GM18519 (cell line): Measurements from ENCODE around the gene SLC22A6.

Experiments
- ATAC-seq: cut with Tn5 transposase; IDR thresholded peaks from one replicate; pipeline ENCODE4 v1.9.1; 2021; ENCODE audit warnings: mild to moderate bottlenecking, moderate library complexity; ENCODE audit not compliant: unreplicated experiment, low FRiP score

SLC22A6 gene, protein sequence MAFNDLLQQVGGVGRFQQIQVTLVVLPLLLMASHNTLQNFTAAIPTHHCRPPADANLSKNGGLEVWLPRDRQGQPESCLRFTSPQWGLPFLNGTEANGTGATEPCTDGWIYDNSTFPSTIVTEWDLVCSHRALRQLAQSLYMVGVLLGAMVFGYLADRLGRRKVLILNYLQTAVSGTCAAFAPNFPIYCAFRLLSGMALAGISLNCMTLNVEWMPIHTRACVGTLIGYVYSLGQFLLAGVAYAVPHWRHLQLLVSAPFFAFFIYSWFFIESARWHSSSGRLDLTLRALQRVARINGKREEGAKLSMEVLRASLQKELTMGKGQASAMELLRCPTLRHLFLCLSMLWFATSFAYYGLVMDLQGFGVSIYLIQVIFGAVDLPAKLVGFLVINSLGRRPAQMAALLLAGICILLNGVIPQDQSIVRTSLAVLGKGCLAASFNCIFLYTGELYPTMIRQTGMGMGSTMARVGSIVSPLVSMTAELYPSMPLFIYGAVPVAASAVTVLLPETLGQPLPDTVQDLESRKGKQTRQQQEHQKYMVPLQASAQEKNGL

DNA sequence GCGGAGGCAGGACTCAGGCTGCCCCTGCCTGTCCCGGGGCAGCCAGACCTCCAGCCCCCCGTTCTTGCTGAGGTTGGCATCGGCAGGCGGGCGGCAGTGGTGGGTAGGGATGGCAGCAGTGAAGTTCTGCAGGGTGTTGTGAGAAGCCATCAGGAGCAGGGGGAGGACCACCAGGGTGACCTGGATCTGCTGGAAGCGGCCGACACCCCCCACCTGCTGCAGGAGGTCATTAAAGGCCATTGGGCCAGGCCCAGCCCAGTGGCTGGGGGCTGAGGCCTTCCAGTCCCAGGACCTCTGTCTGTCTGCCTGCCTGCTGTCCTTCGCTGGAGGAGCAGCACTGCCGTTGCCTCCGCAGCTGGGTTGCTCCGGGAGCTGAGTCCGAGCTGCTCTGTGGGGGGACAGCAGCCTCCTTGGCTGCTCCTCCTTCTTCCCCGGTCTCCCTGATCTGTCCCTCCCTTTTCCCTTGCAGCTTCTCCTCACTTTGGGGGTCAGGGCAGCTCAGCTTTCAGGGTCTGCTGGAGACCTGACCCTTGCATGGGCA is at the start of gene SLC22A6:
Gene SLC22A6, minus strand, starts transcription at position 517 of the 541 bp plus-strand sequence. Its CDS starts 277 bp downstream, at position 240.
- ATAC-seq: no peak

DNA sequence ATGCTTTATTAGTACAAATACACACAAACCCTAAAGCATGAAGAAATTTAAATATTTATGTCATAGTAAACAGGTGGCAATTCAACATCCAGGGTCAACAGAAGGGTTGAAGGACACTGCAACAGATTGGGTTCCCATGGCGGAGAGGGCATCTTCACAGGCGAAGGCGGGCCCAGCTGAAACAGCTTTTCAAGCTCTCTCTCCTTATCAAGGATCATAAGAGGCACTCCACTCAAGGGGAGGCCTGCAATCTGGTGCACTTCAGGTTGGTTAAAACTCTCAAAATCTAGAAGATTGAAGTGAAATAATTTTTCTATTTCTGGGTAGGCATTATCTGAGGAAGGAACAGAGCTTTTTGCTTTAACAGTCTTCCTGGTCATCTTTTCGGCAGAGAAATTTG is 47.7 kb upstream of the SLC22A6 start:
- ATAC-seq: no peak

DNA sequence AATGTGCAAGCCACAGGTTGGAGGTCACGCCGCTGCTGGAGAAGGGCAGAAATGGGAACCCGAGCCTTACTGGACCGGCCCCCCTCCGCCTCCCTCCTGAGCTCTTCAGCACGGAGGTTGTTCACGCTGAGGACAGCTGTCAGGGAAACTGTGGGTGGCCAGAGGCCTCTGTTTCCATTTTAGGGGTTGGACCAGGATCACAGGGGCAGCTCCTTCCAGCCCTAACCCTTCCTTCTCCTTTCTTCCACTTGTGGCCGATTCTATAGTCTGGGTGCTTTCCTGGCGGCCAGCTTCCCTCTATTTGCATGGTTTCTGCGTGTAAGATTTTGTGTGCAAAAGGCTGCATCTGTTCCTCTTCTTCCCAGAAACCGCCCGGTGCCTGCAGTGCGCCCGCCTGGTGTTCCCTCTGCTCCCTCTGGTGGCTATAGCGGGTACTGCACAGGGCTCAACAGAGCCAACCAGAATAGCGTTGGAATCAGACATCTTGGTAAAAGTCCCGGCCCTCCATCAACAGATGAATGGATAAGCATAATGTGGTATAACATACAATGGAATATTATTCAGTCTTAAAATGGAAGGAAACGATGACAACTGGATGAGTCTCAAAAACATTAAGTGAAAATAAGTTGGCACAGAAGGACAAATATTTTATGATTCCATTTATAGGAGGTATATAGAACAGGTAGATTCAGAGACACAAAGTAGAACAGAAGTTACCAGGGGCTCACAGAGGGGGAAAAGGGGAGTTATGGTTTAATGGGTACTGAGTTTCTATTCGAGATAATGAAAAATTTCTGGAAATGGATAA is 39.3 kb upstream of the SLC22A6 start:
- ATAC-seq: no peak

DNA sequence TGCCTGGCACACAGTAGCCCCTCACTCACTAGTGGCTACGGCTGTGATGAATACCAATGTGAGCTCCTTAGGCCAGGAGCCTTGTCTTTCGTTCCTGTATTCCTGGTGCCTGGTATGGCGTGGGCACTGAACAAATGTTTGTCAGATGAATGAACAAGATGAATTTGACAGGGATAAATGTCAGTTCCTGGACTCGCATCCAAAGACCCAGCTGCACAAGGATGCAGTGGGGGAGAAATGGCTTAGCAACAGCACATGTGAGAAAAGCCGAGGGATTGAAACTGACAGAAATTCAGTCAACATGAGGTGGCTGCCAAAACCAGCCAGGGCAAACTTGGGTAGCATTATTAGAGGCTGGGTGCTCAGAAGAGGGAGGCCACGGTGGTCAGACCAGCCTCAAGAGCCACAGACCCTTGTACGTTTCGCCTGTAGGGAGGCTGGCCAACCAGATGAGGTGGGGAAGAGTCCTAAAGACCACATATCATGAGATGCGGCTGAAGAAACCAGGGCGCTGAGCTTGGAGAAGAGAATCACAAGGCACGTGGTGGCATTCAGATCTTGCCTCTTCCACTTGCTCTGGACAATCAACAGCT is 38.6 kb upstream of the SLC22A6 start:
- no peak for ATAC-seq

DNA sequence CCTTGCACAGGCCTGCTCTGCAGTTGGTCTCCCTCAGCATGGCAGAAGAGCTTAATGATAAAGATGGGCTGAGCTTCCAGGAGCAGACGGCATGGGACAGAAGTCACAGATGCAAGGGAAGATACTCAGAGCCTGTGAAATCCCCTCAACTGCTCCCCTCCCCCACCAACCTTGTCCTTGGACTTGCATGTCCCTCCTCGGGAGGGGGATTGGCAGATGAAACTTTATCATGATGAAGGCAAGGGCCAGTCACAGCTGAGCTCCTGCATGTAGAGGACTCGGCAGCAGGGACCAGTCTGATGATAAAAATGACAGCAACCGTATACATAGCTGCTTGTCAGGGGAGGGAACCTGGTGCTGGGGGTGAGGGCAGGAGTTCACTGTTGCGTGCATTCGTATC is 37.7 kb upstream of the SLC22A6 start:
- no peak for ATAC-seq

DNA sequence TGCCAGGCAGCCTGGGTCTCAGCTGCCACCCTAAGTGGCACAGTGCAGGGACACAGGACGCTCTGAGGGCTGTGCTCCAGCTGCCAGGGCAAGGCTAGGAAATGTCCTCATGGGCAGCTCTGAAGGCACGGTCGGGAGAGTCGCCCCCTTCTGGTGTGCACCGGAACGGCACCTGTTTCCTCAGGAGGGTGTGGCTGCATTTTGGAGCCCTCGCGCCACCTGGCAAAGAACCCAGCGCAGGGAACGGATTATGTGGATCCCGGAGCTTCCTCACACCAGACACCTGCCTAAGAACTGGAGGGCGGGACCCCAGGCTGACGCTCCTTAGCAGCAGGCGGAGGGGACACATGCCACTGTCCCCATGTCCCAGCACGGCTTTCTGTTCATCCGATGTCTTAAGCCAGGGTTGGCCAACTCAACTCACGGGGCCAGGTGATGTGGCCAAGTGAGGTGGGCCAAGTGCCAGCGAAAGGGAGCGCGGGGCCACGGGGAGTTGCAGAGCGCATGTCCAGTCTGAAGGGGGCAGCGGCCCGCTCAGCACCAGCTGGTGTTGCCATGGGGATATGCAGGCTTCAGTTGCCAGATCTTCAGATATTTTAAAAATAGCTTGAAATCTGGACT is 36.0 kb upstream of the SLC22A6 start:
- ATAC-seq: no peak

DNA sequence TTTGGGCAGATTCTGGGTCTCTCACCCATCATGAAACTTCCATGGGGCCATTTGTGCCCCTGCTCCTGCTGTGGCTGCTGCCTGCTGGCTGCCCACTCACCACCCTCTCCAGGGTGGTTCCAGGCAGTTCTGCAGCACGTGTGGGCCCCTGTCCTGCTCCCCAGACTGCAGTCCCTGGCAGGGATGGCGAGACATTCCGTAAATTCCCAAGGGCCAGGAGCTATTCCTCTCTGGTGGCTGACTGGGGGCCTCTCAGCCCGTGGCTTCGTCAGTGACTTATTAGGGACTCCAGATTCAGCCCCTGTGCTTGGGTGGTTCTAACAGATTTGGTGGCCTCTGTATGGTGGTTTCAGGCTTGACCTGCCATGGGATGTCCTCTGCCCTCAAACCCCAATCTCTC is 34.7 kb upstream of the SLC22A6 start:
- ATAC-seq: no peak

DNA sequence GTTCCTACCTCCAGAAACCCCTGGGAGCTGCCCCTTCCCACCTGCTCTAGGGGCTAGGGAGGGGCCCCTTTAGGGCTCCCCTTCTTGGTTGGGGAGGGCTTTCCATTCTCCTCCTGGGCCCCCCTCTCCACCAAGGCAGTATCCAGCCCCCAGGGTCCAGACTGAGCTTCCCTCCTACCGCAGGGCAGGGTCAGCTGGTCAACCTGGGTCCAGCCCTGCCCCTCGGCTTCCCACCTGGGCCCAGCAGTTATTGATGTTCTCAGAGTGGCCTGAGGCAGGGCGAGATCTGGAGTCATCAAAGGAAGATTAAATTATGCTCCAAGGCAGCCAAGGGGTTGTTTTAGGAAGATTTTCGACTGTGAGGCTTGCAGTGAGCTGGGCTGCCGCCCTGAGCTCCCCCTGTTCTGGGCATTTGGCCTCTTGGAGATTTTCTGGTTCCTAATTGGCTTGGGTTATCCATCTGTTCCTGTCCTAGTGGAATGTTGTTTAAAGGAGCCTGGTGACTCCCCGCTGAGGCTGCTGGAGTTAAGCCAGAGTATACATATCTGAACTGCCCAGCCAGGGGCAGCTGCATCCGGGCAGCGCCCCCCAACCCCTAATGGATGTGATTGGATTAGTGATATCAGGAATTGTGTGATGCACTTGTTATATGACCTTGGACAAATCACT is 32.7 kb upstream of the SLC22A6 start:
- ATAC-seq: no peak

DNA sequence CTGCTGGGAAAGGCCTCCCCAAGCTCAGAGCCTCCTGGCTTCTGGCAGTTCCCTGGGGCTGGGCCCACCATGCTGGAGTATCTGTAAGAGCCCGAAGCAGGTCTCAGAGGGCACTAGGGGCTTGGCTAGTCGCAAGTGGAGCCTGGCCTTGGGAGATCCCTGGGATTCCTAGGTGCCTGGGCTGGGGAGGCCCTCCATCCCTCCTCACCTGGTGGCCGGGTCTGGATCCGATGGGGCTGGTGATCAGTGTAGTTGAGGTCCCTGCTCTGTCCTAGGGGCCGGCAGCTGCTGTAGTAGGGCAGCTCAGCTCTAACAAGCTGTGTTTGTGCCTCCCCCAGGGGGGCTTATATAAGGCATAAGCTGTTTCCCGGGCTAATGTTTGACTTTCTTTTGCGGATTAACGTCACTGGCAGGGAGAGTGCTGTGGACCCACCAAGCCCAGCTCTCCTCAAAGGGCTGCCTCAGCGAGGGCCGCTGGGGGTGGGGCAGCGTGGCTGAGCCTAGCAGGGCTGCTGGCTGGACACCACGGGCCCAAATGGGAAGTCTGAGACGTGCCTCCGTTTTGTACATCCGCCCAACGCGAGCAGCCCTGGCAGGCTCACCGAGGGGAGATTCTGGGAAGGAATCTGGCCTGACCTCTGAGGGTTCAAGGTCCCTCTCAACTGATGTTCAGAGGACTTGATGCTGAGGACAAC is 30.9 kb upstream of the SLC22A6 start, which contains the start of gene SLC22A8:
Gene SLC22A8, minus strand, starts transcription at position 321 of the 695 bp plus-strand sequence. CDS start 883 bp downstream, outside the sequence.
- no peak for ATAC-seq

DNA sequence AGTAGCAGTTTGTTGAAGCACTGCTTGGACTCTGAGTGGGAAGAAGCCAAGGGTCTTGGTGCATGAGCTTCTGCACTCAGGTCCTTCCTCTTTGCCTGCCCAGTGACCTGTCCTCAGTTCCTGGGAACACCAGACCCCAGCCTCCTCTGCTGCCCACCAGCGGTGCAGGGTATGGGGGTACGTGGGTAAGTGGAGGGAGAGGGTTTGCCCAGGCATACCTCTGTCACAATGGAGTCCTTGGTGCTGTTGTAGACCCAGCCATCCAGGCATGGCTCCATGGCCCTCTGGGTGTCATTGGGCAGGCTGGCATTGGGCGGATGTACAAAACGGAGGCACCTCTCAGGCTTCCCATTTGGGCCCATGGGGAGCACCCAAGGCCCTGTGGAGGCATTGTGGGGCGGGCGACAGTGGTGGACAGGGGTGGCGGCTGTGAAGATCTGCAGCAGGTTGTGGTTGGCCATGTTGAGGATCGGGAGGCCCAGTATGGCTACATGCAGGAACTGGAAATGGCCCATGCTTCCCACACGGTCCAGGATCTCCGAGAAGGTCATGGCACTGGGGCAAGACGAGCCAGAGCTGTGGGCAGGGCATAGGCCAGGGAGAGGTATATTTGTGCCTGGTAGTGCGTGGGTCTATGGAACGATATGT is 29.8 kb upstream of the SLC22A6 start:
- ATAC-seq: no peak

DNA sequence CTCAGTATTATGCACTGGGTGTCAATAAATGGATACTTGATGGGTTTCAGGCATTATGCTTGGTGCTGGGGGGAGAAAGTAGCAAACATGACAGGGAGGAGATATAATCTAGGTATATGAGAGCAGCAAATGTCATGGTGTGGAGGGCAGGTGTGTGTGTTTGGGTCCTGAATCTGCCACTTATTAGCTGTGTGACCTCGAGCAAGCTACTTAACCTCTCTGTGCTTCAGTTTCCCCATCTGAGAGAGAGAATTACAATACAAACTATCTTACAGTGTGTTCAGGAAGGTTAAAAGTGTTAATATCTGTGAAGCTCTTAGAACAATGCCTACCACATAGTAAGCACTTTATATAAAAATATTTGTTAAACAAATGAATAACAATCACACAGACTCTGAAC is 28.1 kb upstream of the SLC22A6 start:
- no peak for ATAC-seq

DNA sequence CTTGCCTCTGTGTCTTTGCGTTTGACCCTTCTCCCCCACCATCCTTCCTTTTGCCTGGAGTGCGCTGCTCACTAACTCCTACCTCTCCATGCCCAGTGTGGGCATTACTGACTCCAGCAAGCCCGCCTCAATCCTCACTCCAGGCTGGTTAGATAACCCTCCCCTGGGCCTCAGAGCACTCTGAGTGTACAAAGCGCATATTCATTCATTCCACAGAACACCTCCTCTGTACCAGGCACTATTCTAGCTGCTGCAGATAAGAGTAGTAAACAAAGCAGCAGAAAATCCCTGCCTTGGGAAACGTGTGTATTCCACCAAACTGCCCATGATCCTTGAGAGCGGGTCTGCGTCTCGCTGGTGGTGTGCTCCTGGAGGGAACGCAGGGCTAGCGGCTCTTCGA is 27.7 kb upstream of the SLC22A6 start:
- no peak for ATAC-seq

DNA sequence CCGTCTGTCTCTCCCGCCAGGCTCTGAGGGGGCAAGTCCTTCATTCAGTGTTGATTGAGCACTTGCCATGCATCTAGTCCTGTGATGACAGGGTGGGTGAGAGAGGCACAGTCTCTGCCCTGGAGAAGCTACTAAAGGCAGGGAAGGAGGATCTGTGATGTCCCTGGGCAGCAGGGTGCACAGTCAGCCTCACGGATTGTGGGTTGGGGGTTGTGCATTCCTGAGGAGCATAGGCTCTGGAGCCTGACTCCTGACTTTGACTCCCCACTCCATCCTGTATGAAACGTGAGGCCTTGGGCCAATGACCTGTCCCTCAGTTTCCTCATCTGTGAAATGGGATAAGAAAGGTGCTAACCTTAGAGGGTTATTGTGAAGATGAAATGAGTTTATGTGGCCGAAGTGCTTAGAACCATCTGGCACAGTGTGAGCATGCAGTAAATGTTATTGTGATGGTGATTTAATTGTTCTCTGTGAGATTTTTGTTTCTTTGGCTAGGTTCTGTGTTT is 26.2 kb upstream of the SLC22A6 start:
- no peak for ATAC-seq

DNA sequence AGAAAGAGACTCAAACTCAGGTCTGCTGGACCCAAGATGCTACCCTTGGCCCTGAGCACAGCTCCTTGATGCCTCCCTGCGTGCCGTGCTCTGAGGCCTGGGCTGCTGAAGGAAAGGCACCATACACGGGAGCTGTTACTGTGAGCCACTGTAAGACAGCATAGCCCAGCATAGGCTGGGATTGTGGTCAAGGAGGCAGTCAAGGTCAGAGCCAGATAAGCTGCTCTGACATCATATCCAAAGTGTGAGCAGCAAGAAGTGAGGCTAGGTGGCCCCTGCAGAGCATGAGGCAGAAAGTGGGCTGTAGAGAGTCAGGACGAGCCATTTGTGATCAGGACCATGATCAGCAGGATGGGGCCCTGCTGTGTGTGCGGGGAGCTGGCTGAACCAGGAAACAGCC is 23.2 kb upstream of the SLC22A6 start:
- no peak for ATAC-seq

DNA sequence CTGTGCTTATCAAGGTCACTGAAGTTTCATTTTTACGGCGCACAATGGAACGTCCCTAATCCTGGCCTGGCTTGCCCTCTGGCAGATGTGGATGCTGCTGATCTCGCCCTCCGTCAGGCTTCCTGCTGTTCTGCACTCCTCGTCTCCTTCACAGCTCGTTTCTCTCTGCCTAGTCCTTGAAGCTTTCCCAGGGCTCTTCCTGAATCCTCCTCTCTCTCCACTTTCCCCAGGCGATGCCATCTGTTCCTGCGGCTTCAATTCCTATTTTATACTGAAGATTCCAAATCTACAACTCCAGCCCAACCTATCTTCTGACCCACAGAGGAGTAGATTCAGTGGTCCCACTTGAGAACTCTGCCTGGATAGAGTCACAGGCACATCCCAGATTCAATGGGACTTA is 16.7 kb upstream of the SLC22A6 start:
- ATAC-seq: no peak

DNA sequence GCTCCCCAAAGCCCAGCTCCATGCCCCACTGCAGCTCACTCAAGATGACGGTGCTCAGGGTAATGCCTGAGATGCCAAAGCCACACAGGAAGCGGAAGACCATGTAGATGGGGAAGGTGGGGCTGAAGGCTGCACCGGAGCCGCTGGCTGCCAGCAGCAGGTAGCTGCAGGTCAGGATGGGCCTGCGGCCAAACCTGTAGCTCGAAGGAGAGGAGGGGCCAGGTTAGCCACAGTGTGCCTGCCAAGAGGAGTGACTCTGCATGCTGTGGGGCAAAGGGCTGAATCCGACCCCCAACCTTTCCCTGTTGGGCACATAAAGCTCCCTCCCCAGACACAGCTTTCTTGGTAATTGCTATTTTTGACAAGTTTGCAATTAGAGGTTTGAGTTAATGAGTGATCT is 14.9 kb upstream of the SLC22A6 start:
- ATAC-seq: no peak

DNA sequence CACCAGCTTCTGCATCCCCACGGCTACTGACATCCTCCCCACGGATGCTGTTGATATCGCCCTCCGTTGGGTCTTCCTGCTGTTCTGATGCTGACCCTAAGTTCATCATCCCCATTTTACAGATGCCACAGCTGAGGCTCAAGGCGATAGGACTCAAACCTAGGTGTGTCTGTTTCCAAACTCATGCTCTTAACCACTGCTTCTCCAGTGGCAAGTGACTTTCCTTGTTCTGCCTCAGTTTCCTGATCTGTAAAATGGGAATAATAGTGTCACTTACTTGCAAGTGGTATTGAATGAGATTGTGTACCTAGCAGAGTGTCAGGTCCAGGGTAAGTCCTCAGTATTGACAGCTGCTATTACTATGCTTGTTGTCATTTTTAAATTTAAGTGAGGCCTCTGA is 14.4 kb upstream of the SLC22A6 start:
- no peak for ATAC-seq

DNA sequence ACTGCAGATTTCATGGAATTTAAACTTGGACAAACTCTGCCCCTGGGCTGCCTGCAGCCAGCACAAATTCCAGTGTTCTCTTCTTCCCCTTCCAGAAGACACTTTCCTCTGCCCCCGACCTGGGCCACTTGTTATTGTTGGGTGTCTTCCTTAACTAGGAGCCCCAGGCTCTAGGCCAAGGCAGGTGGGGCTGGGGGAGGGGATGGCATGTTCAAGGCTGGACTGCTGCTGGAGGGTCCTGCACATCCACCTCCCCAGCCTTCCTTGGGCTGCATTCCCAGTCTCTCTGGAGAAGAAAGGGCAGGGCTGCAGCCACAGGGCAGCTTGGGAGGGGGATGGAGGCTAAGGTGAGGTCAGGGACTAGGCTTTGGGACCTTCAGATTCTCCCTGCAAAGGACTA is 11.5 kb upstream of the SLC22A6 start:
- ATAC-seq: no peak
